ENCODE data around the gene FIGNL2.

DNA sequence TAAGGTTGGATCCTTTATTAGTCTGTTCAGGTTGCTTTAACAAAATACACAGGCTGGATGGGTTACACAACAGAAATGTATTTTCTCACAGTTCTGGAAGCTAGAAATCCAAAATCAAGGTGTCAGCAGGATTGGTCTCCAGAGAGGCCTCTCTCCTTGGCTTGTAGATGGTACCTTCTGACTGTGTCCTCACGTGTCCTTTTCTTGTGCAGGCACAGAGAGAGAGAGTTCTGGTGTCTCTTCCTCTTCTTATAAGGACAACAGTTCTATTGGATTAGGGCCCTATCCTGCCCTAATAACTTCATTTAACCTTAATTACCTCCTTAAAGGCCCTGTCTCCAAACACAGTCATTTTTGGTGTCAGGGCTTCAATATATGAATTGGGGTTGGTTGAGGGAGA, 34.8 kb upstream of the FIGNL2 start:
- TF ChIP-seq, protein P1, sequence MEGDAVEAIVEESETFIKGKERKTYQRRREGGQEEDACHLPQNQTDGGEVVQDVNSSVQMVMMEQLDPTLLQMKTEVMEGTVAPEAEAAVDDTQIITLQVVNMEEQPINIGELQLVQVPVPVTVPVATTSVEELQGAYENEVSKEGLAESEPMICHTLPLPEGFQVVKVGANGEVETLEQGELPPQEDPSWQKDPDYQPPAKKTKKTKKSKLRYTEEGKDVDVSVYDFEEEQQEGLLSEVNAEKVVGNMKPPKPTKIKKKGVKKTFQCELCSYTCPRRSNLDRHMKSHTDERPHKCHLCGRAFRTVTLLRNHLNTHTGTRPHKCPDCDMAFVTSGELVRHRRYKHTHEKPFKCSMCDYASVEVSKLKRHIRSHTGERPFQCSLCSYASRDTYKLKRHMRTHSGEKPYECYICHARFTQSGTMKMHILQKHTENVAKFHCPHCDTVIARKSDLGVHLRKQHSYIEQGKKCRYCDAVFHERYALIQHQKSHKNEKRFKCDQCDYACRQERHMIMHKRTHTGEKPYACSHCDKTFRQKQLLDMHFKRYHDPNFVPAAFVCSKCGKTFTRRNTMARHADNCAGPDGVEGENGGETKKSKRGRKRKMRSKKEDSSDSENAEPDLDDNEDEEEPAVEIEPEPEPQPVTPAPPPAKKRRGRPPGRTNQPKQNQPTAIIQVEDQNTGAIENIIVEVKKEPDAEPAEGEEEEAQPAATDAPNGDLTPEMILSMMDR (IDR thresholded peaks at IDR 0.05 in 8 of 11, conservative IDR thresholded peaks at IDR 0.05 in 3 of 11): no peak
- no peak for TF ChIP-seq POLR2A (IDR thresholded peaks at IDR 0.05)
- TF ChIP-seq POLR2AphosphoS5 (IDR thresholded peaks at IDR 0.05): no peak

All from spleen (tissue), 7 donors.